Breast epithelium (tissue), 4 donors: ENCODE data around the gene WWC1. TPM values are rescaled to one million over a fixed set of nuclear protein-coding genes. Genes with fewer than 3 reads are reported as not detected.

ENCODE experiments used
- DNase-seq, 2 donors: peaks; one replicate each; pipeline ENCODE4 v3.0.0-alpha.2; 2019; ENCODE audit warnings: low spot score in 2 of 2
- H3K27ac ChIP-seq, 2 donors: fragments of 200-600 bp; sonication (generic) in 1 of 2; one replicate each; pipeline ENCODE4 v1.5.1; 2016 to 2019; ENCODE audit warnings: mild to moderate bottlenecking in 1 of 2
- H3K27me3 ChIP-seq, 2 donors: fragments of 200-600 bp; sonication (generic) in 1 of 2; one replicate each; pipeline versions ENCODE4 v1.5.1 to v1.6.0; 2017 to 2019; ENCODE audit warnings: control low read depth in 1 of 2, mild to moderate bottlenecking in 1 of 2
- H3K36me3 ChIP-seq: fragments of 200-600 bp; one replicate; pipeline ENCODE4 v1.5.1; 2019
- H3K4me1 ChIP-seq, 2 donors: fragments of 200-600 bp; sonication (generic); one replicate each; pipeline ENCODE4 v1.5.1; 2016 to 2019; ENCODE audit warnings: control low read depth in 1 of 2
- H3K4me3 ChIP-seq, 3 donors: fragments of 200-600 bp; sonication (generic); 1 replicate in 2 of 3; 2 replicates in 1 of 3; pipeline ENCODE4 v1.5.1; 2016 to 2019; ENCODE audit warnings: mild to moderate bottlenecking in 3 of 3, moderate library complexity in 2 of 3
- H3K9me3 ChIP-seq, 2 donors: fragments of 200-600 bp; sonication (generic) in 1 of 2; one replicate each; pipeline ENCODE4 v1.5.1; 2016 to 2019; ENCODE audit warnings: control low read depth in 1 of 2
- CTCF ChIP-seq, 3 donors: fragments of 450-650 bp; IDR thresholded peaks; one replicate each; pipeline ENCODE4 v1.5.1; 2016 to 2017; ENCODE audit warnings: antibody characterized with exemption in 3 of 3, mild to moderate bottlenecking in 3 of 3, moderate library complexity in 3 of 3
- POLR2A ChIP-seq: fragments of 450-650 bp; IDR thresholded peaks from one replicate; pipeline ENCODE4 v1.6.1; 2016; ENCODE audit warnings: antibody characterized with exemption, mild to moderate bottlenecking, moderate library complexity
- POLR2AphosphoS5 ChIP-seq, 3 donors: sonication (generic); formaldehyde crosslinking; IDR thresholded peaks; one replicate each; pipeline ENCODE4 v1.6.1; 2017; ENCODE audit warnings: antibody characterized with exemption in 3 of 3
- intact Hi-C: fragments of 100-400 bp; cut with DNase I; formaldehyde crosslinking; loops from one replicate; pipeline ENCODE4 v1.15.1; 2023; ENCODE audit warnings: low total_unique reads
- total RNA-seq, 3 donors: library from RNA; depleted of rRNA; stranded (reverse); fragments of >200 nt; gene quantifications; one replicate each; pipeline ENCODE4 v1.1.0, GENCODE V29; 2016

The WWC1 gene
- total RNA-seq, 3 donors from 2014 or later: 0.96 to 59.9 (median 59.6) TPM

GRCh38 chr5:168415971-168416370 is 124.5 kb downstream of the WWC1 start:
- no peak for DNase-seq
- no peaks in the 10 kb centered on the region for H3K9me3 ChIP-seq
- intact Hi-C loops: no loop called here

GRCh38 chr5:168417731-168418429 is 126.4 kb downstream of the WWC1 start:
- no peaks in the 10 kb centered on the region for H3K4me1 ChIP-seq
- no peak for TF ChIP-seq CTCF (IDR thresholded peaks at IDR 0.05)
- TF ChIP-seq POLR2A: no peak
- TF ChIP-seq POLR2AphosphoS5 (IDR thresholded peaks at IDR 0.05): no peak
- no peak overlapping the region for H3K4me3 ChIP-seq
- no peaks in the 10 kb centered on the region for H3K27me3 ChIP-seq
- H3K27ac ChIP-seq: no peak overlapping the region
- no peaks in the 10 kb centered on the region for H3K9me3 ChIP-seq
- no peak for DNase-seq
- intact Hi-C loops: no loop called here
- no peaks in the 10 kb centered on the region for H3K36me3 ChIP-seq

More at GRCh38 chr5:168415971-168416370, 124.5 kb downstream of the WWC1 start:
- no peak overlapping the region for H3K4me3 ChIP-seq
- H3K27ac ChIP-seq: no peak overlapping the region
- no peaks in the 10 kb centered on the region for H3K36me3 ChIP-seq
- H3K4me1 ChIP-seq: no peaks in the 10 kb centered on the region
- no peaks in the 10 kb centered on the region for H3K27me3 ChIP-seq
- TF ChIP-seq CTCF (IDR thresholded peaks at IDR 0.05) (no peak), POLR2A (no peak), POLR2AphosphoS5 (IDR thresholded peaks at IDR 0.05) (no peak)

GRCh38 chr5:168420461-168420860 is 129.0 kb downstream of the WWC1 start:
- H3K9me3 ChIP-seq: no peaks in the 10 kb centered on the region
- H3K4me3 ChIP-seq: no peak overlapping the region
- H3K27me3 ChIP-seq: no peaks in the 10 kb centered on the region
- no peak for DNase-seq
- no peaks in the 10 kb centered on the region for H3K36me3 ChIP-seq
- no peaks in the 10 kb centered on the region for H3K4me1 ChIP-seq
- intact Hi-C loops: no loop called here
- TF ChIP-seq POLR2AphosphoS5 (IDR thresholded peaks at IDR 0.05) (no peak), POLR2A (no peak), CTCF (IDR thresholded peaks at IDR 0.05) (no peak)
- H3K27ac ChIP-seq: no peak overlapping the region

- no peaks in the 10 kb centered on the region for H3K4me1 ChIP-seq
- H3K4me3 ChIP-seq: no peak overlapping the region
- no peak overlapping the region for H3K27ac ChIP-seq
- H3K27me3 ChIP-seq: no peaks in the 10 kb centered on the region
- H3K36me3 ChIP-seq: no peaks in the 10 kb centered on the region
- intact Hi-C loops: no loop called here
- TF ChIP-seq CTCF (IDR thresholded peaks at IDR 0.05) (peak in 2 of 3 donors; percentile 10 to 30), POLR2A (no peak), POLR2AphosphoS5 (IDR thresholded peaks at IDR 0.05) (no peak)
- DNase-seq: no peak
- no peaks in the 10 kb centered on the region for H3K9me3 ChIP-seq
Observed at GRCh38 chr5:168422431-168422830, 131.0 kb downstream of the WWC1 start.

GRCh38 chr5:168423478-168423877 is 132.0 kb downstream of the WWC1 start:
- Histone ChIP-seq H3K9me3 (no peaks in the 10 kb centered on the region), H3K27me3 (no peaks in the 10 kb centered on the region), H3K27ac (no peak overlapping the region), H3K36me3 (no peaks in the 10 kb centered on the region), H3K4me1 (no peaks in the 10 kb centered on the region), H3K4me3 (no peak overlapping the region)
- DNase-seq: no peak
- TF ChIP-seq POLR2AphosphoS5 (IDR thresholded peaks at IDR 0.05) (no peak), CTCF (IDR thresholded peaks at IDR 0.05) (no peak), POLR2A (no peak)
- intact Hi-C loops: no loop called here
